ENCODE measurements around the gene HPS5.

DNA sequence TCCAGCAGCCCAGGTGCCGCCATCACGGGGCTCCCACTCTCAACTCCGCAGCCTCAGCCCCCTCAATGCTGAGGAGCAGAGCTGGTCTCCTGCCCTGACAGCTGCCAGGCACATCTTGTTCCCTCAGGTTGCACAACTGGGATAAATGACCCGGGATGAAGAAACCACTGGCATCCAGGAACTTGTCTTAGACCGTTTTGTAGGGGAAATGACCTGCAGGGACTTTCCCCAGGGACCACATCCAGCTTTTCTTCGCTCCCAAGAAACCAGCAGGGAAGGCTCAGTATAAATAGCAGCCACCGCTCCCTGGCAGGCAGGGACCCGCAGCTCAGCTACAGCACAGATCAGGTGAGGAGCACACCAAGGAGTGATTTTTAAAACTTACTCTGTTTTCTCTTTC is 56.0 kb downstream of the HPS5 start, which contains the start of gene SAA1:
- TF ChIP-seq, protein P1, sequence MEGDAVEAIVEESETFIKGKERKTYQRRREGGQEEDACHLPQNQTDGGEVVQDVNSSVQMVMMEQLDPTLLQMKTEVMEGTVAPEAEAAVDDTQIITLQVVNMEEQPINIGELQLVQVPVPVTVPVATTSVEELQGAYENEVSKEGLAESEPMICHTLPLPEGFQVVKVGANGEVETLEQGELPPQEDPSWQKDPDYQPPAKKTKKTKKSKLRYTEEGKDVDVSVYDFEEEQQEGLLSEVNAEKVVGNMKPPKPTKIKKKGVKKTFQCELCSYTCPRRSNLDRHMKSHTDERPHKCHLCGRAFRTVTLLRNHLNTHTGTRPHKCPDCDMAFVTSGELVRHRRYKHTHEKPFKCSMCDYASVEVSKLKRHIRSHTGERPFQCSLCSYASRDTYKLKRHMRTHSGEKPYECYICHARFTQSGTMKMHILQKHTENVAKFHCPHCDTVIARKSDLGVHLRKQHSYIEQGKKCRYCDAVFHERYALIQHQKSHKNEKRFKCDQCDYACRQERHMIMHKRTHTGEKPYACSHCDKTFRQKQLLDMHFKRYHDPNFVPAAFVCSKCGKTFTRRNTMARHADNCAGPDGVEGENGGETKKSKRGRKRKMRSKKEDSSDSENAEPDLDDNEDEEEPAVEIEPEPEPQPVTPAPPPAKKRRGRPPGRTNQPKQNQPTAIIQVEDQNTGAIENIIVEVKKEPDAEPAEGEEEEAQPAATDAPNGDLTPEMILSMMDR (conservative IDR thresholded peaks at IDR 0.05; ENCODE audit: low read length): no peak
- no peak for TF ChIP-seq EZH2phosphoT487 (IDR thresholded peaks at IDR 0.05; ENCODE audit: borderline replicate concordance, low read depth, low read length)

Data from OCI-LY7 (cell line).